K562 (cell line): ENCODE results near the gene TMPRSS9. TPM values are rescaled to one million over a fixed set of nuclear protein-coding genes. Genes with fewer than 3 reads are reported as not detected.

Source experiments
- ATAC-seq: fragments of 200-7000 bp; cut with Tn5 transposase; 3 replicates; pipeline ENCODE4 v1.9.1; 2020; ENCODE audit warnings: moderate library complexity
- BruUV-seq: library from RNA; stranded (reverse); fragments of 400-500 nt; replicated peaks from 2 replicates; lab custom pipeline; 2021; lab: Mats Ljungman, UMichigan
- CTCF ChIA-PET: fragments of 300-600 bp; formaldehyde crosslinking; extraction: SDS; loops from one replicate; lab custom pipeline; 2021; ENCODE audit warnings: low intra/inter-chr PET ratio; lab: Yijun Ruan, JAX
- POLR2A ChIA-PET: fragments of 300-600, 350-650 bp; sonication (Branson Sonifier 250); formaldehyde crosslinking; extraction: SDS; loops from one replicate; lab custom pipeline; 2021; ENCODE audit warnings: antibody characterized with exemption, inconsistent platforms; lab: Yijun Ruan, JAX
- DNase-seq, 4 experiments: peaks; one replicate each; pipeline versions ENCODE4 v3.0.0 to v3.0.0-alpha.2; 2011 to 2018; ENCODE audit warnings: low spot score in 3 of 4, mixed read lengths in 3 of 4; ENCODE audit errors: extremely low read depth in 1 of 4
- FAIRE-seq: peaks from 2 replicates; lab custom pipeline; 2011; peaks lifted over from hg19 to GRCh38; lab: Jason Lieb, UNC
- H2AFZ ChIP-seq: 2 replicates; pipeline ENCODE4 v1.6.0; 2011; ENCODE audit warnings: low read depth, low read length, control low read depth, inconsistent platforms
- H3K27ac ChIP-seq: fragments of 200-600 bp; 3 replicates; pipeline ENCODE4 v1.8.0; 2011; ENCODE audit warnings: low read depth, mild to moderate bottlenecking, control low read depth, inconsistent platforms, low read length, moderate library complexity, mixed read lengths; ENCODE audit errors: extremely low read depth
- H3K27me3 ChIP-seq, 2 experiments: fragments of 300-600 bp in 1 of 2; 2 replicates in 1 of 2; 3 replicates in 1 of 2; pipeline versions ENCODE4 v1.6.0 to v1.8.0; 2011; ENCODE audit warnings: inconsistent platforms in 2 of 2, low read length in 2 of 2, mild to moderate bottlenecking in 1 of 2, mixed read lengths in 1 of 2, moderate library complexity in 1 of 2; ENCODE audit not compliant: control insufficient read depth in 2 of 2, insufficient read depth in 2 of 2
- H3K36me3 ChIP-seq: fragments of 300-600 bp; 3 replicates; pipeline ENCODE4 v1.8.0; 2011; ENCODE audit warnings: mild to moderate bottlenecking, low read length, inconsistent platforms; ENCODE audit not compliant: control insufficient read depth, insufficient read depth
- H3K4me1 ChIP-seq, 2 experiments: fragments of 200-600 bp in 1 of 2; replicated peaks in 1 of 2; 2 replicates in 1 of 2; 3 replicates in 1 of 2; pipeline versions ENCODE4 v1.5.1 to v1.8.0; 2011; ENCODE audit warnings: inconsistent platforms in 2 of 2, low read length in 2 of 2, mild to moderate bottlenecking in 1 of 2, mixed read lengths in 1 of 2, moderate library complexity in 1 of 2; ENCODE audit not compliant: control insufficient read depth in 2 of 2, insufficient read depth in 2 of 2
- H3K4me2 ChIP-seq: 2 replicates; pipeline ENCODE4 v1.6.1; 2011; ENCODE audit warnings: low read length, control low read depth, inconsistent platforms, mixed read lengths; ENCODE audit not compliant: insufficient read depth
- H3K4me3 ChIP-seq: fragments of 200-600 bp; sonication (generic), shearing (Covaris generic); 2 replicates; pipeline ENCODE4 v1.5.1; 2016; ENCODE audit warnings: control low read depth, inconsistent platforms
- H3K79me2 ChIP-seq: fragments of 200-600 bp; 3 replicates; pipeline ENCODE4 v1.8.0; 2011; ENCODE audit warnings: low read length, inconsistent platforms; ENCODE audit not compliant: control insufficient read depth, insufficient read depth
- H3K9ac ChIP-seq, 2 experiments: 2 replicates each; pipeline versions ENCODE4 v1.6.0 to v1.6.1; 2011; ENCODE audit warnings: low read depth in 2 of 2, low read length in 2 of 2, control low read depth in 1 of 2, inconsistent platforms in 1 of 2, mild to moderate bottlenecking in 1 of 2, mixed read lengths in 1 of 2; ENCODE audit not compliant: insufficient read depth in 1 of 2
- H3K9me1 ChIP-seq: one replicate; pipeline ENCODE4 v1.6.0; 2011; ENCODE audit warnings: inconsistent platforms, mild to moderate bottlenecking, low read length, moderate library complexity; ENCODE audit not compliant: control insufficient read depth, insufficient read depth
- H3K9me3 ChIP-seq: replicated peaks from 2 replicates; pipeline ENCODE4 v1.5.1; 2011; ENCODE audit warnings: low read depth, low read length, inconsistent platforms; ENCODE audit not compliant: control insufficient read depth, insufficient read depth
- H4K20me1 ChIP-seq: replicated peaks from 2 replicates; pipeline ENCODE4 v1.6.1; 2011; ENCODE audit warnings: low read length, inconsistent platforms, mixed read lengths; ENCODE audit not compliant: control insufficient read depth, insufficient read depth
- ARID1B ChIP-seq: fragments of 450-650 bp; IDR thresholded peaks from 2 replicates; pipeline ENCODE4 v1.6.1; 2016; ENCODE audit warnings: antibody characterized with exemption, mild to moderate bottlenecking, inconsistent platforms
- ATF1 ChIP-seq, 2 experiments: fragments of 450-650 bp in 1 of 2; IDR thresholded peaks; 2 replicates each; pipeline ENCODE4 v1.6.1; 2016; ENCODE audit warnings: missing compliant biosample characterization in 1 of 2, missing genetic modification characterization in 1 of 2
- CHCHD3 ChIP-seq: fragments of 250-450 bp; sonication (Bioruptor Pico); IDR thresholded peaks from 2 replicates; pipeline ENCODE4 v2.1.2; 2022; ENCODE audit warnings: mild to moderate bottlenecking
- CHD1 ChIP-seq: fragments of 200-600 bp; sonication (generic); IDR thresholded peaks from one replicate; pipeline ENCODE4 v1.6.1; 2012; ENCODE audit warnings: mild to moderate bottlenecking, moderate library complexity, low read length, inconsistent platforms
- DNMT1 ChIP-seq: fragments of 450-650 bp; IDR thresholded peaks from 2 replicates; pipeline ENCODE4 v1.6.1; 2016; ENCODE audit warnings: antibody characterized with exemption, mild to moderate bottlenecking
- DPF2 ChIP-seq: fragments of 450-650 bp; IDR thresholded peaks from 2 replicates; pipeline ENCODE4 v1.6.1; 2016
- ELF4 ChIP-seq: fragments of 450-650 bp; formaldehyde crosslinking; IDR thresholded peaks from 2 replicates; pipeline ENCODE4 v1.4.0; 2022; ENCODE audit warnings: missing genetic modification characterization
- KLF16 ChIP-seq: IDR thresholded peaks from 2 replicates; pipeline ENCODE4 v1.6.1; 2016; ENCODE audit warnings: antibody characterized with exemption
- PCBP1 ChIP-seq: fragments of 200-400 bp; formaldehyde crosslinking; IDR thresholded peaks from 2 replicates; pipeline ENCODE4 v1.6.1; 2018; ENCODE audit warnings: mild to moderate bottlenecking, low read depth, low read length; ENCODE audit not compliant: poor library complexity, severe bottlenecking
- PHB2 ChIP-seq: fragments of 450-650 bp; IDR thresholded peaks from 2 replicates; pipeline ENCODE4 v1.6.1; 2017; ENCODE audit warnings: low read depth
- PYGO2 ChIP-seq: fragments of 450-650 bp; IDR thresholded peaks from 2 replicates; pipeline ENCODE4 v1.6.1; 2016; ENCODE audit warnings: mild to moderate bottlenecking, missing genetic modification characterization, moderate library complexity, missing compliant biosample characterization
- TOE1 ChIP-seq, 2 experiments: fragments of 450-650 bp in 1 of 2; sonication (generic) in 1 of 2; formaldehyde crosslinking in 1 of 2; IDR thresholded peaks; 2 replicates each; pipeline versions ENCODE4 v1.7.1 to v1.8.0; 2016 to 2022; ENCODE audit warnings: borderline replicate concordance in 2 of 2, mild to moderate bottlenecking in 2 of 2, antibody characterized with exemption in 1 of 2, inconsistent platforms in 1 of 2, low read depth in 1 of 2, missing genetic modification reagents in 1 of 2, moderate library complexity in 1 of 2
- TSHZ1 ChIP-seq: fragments of 250-450 bp; sonication (Bioruptor Pico); IDR thresholded peaks from 2 replicates; pipeline ENCODE4 v1.4.0; 2020; ENCODE audit warnings: mild to moderate bottlenecking, moderate library complexity
- ZKSCAN1 ChIP-seq: fragments of 150-350 bp; IDR thresholded peaks from 2 replicates; pipeline ENCODE4 v1.6.1; 2016; ENCODE audit warnings: low read depth, low read length
- ZNF224 ChIP-seq: sonication (generic); formaldehyde crosslinking; IDR thresholded peaks from 2 replicates; pipeline ENCODE4 v1.8.0; 2022; ENCODE audit warnings: mild to moderate bottlenecking, missing genetic modification reagents
- ZNF699 ChIP-seq: fragments of 250-450 bp; sonication (Bioruptor Pico); IDR thresholded peaks from 2 replicates; pipeline ENCODE4 v1.8.0; 2021; ENCODE audit warnings: mild to moderate bottlenecking, moderate library complexity; ENCODE audit not compliant: insufficient replicate concordance
- ZNF778 ChIP-seq: fragments of 450-650 bp; formaldehyde crosslinking; IDR thresholded peaks from 2 replicates; pipeline ENCODE4 v1.4.0; 2020; ENCODE audit warnings: mild to moderate bottlenecking, moderate library complexity
- WGBS: fragments of 100-300 bp; shearing (Covaris generic); methylation state at CpG from one replicate; pipeline ENCODE4 v1.1.6; 2016; ENCODE audit warnings: low coverage, mixed read lengths; ENCODE audit not compliant: insufficient coverage; ENCODE audit errors: missing lambda C conversion rate; 5-methylcytosine and 5-hydroxymethylcytosine counted together
- in situ Hi-C: fragments of 300-500 bp; cut with MboI; formaldehyde crosslinking; loops from 4 replicates; pipeline ENCODE4 v1.15.0; 2018; ENCODE audit warnings: inconsistent platforms, mixed read lengths
- intact Hi-C: fragments of 100-400 bp; cut with micrococcal nuclease; formaldehyde crosslinking; loops from 2 replicates; pipeline ENCODE4 v1.14.2; 2022
- polyA plus RNA-seq, 8 experiments: library from polyadenylated mRNA; depleted of rRNA in 4 of 8; stranded (reverse) in 5 of 8; unstranded in 3 of 8; fragments of >200 nt; fragmentation: Nextera tagmentation in 2 of 8; fragmentation: Illumina TruSeq in 1 of 8; extraction: Ambion mirVana in 2 of 8; extraction: Trizol in 1 of 8; gene quantifications; 2 replicates each; pipeline versions ENCODE4 v1.2.1 to v1.2.3, GENCODE V29; 2011 to 2014; ENCODE audit warnings: inconsistent platforms in 1 of 8, missing spikeins in 1 of 8
- total RNA-seq, 7 experiments: library from RNA; depleted of rRNA in 6 of 7; stranded (reverse); fragments of >200 nt in 6 of 7; fragmentation: Illumina TruSeq in 2 of 7; extraction: Trizol in 2 of 7; gene quantifications; 2 replicates each; pipeline versions ENCODE4 v1.2.1 to v1.2.3, GENCODE V29; 2011 to 2021; ENCODE audit warnings: low replicate concordance in 1 of 7

TMPRSS9 gene
- total and polyA plus RNA-seq, 9 of the 15 experiments (the other 6 are each of a cell fraction or from before 2014, with no cell fraction given): 0.01 to 0.03 TPM; not detected in 7

- intact Hi-C loops: loop anchor here (10.0 kb wide), 1 partner anchor 57 kb away; no protein-coding TSS in a partner anchor
- TF ChIP-seq ARID1B: no peak
- no peak for TF ChIP-seq ELF4
- TF ChIP-seq PHB2: no peak
- peak; percentile 9; the same call in 1 of the 2 replicates for TF ChIP-seq DPF2
- no peak for TF ChIP-seq ATF1 (CRISPR knock-in tag; IDR thresholded peaks at IDR 0.05)
- TF ChIP-seq ATF1 (tag; IDR thresholded peaks at IDR 0.05): no peak
- TF ChIP-seq ZKSCAN1: no peak
- no peak for TF ChIP-seq ZNF778 (CRISPR knock-in tag)
- no peak for TF ChIP-seq PCBP1
- no peak for TF ChIP-seq ZNF699 (CRISPR knock-in tag)
- no peak for TF ChIP-seq CHCHD3 (CRISPR knock-in tag)
- TF ChIP-seq CHD1: peak; percentile 64
- no peak for TF ChIP-seq DNMT1
- no peak for TF ChIP-seq TSHZ1 (CRISPR knock-in tag)
- TF ChIP-seq KLF16: no peak
- no peak for TF ChIP-seq PYGO2 (tag)
- TF ChIP-seq TOE1 (IDR thresholded peaks at IDR 0.05; ENCODE audit: borderline replicate concordance): 0 out of 2 replicates have a peak, but pooled peaks have one; percentile 18
- TF ChIP-seq TOE1 (CRISPR knock-in tag; IDR thresholded peaks at IDR 0.05; ENCODE audit: borderline replicate concordance, low read depth): no peak
- no peak for TF ChIP-seq ZNF224 (CRISPR knock-in tag)
Measured at GRCh38 chr19:2327773-2328400, 32.2 kb upstream of the TMPRSS9 start.

More at GRCh38 chr19:2327773-2328400, 32.2 kb upstream of the TMPRSS9 start:
- Histone ChIP-seq H2AFZ (peak overlapping the region; percentile 76), H3K36me3 (peaks cover 50% of the 10 kb centered on the region), H3K27ac (peak overlapping the region; percentile 74), H3K9me1 (no peaks in the 10 kb centered on the region), H3K4me3 (peak overlapping the region; percentile 98), H3K79me2 (peaks cover 78% of the 10 kb centered on the region), H3K4me2 (peak overlapping the region; percentile 88), H3K4me1 (peaks cover 28 to 71% of the 10 kb centered on the region in 2 experiments; a peak in 4 of 5 replicates), H3K9me3 (no peaks in the 10 kb centered on the region), H3K27me3 (no peaks in the 10 kb centered on the region), H4K20me1 (no peaks in the 10 kb centered on the region), H3K9ac (peak overlapping the region; percentile 90 to 99)
- TSS peak; percentile 78 for BruUV-seq
- ChIA-PET POLR2A (interaction anchor here (0.6 to 2.2 kb wide), 7 partner anchors 10 to 337 kb away, joined by 3 to 13 read pairs (median 3); no protein-coding TSS in a partner anchor), CTCF (no interaction called here)
- DNase-seq (peak in 2 of 4 experiments; percentile 64 to 78), FAIRE-seq (peak; percentile 95), ATAC-seq (peak; percentile 35)
- in situ Hi-C loops: no loop called here
- WGBS: under 1% methylated on average over 18 of the region's 18 CpGs
